H9 (cell line): ENCODE results near the gene RARG. TPM values are rescaled to one million over a fixed set of nuclear protein-coding genes. Genes with fewer than 3 reads are reported as not detected.

Experiments used
- DNase-seq: peaks from one replicate; pipeline ENCODE4 v3.0.0-alpha.2; 2017
- H2AFZ ChIP-seq: one replicate; pipeline ENCODE4 v1.6.1; 2013; ENCODE audit warnings: mild to moderate bottlenecking, low read length, control low read depth, moderate library complexity
- H2AK5ac ChIP-seq: 2 replicates; pipeline ENCODE4 v1.6.1; 2013; ENCODE audit warnings: low read length, control low read depth, mixed read lengths; ENCODE audit not compliant: insufficient read length
- H2BK120ac ChIP-seq: one replicate; pipeline ENCODE4 v1.6.1; 2013; ENCODE audit warnings: low read depth, mild to moderate bottlenecking, low read length, control low read depth, inconsistent platforms; ENCODE audit not compliant: poor library complexity, severe bottlenecking
- H2BK12ac ChIP-seq: 2 replicates; pipeline ENCODE4 v1.6.1; 2013; ENCODE audit warnings: low read length, control low read depth, mixed read lengths, low read depth; ENCODE audit not compliant: insufficient read length
- H2BK15ac ChIP-seq: 2 replicates; pipeline ENCODE4 v1.6.1; 2013; ENCODE audit warnings: low read depth, low read length, control low read depth
- H2BK20ac ChIP-seq: one replicate; pipeline ENCODE4 v1.6.1; 2013; ENCODE audit warnings: low read depth, mild to moderate bottlenecking, low read length, control low read depth, inconsistent platforms; ENCODE audit not compliant: poor library complexity, severe bottlenecking
- H2BK5ac ChIP-seq: 2 replicates; pipeline ENCODE4 v1.6.1; 2013; ENCODE audit warnings: low read length, control low read depth, mixed read lengths; ENCODE audit not compliant: insufficient read length
- H3K14ac ChIP-seq: 2 replicates; pipeline ENCODE4 v1.6.1; 2013; ENCODE audit warnings: low read length, control low read depth; ENCODE audit not compliant: insufficient read depth
- H3K18ac ChIP-seq: 2 replicates; pipeline ENCODE4 v1.6.1; 2013; ENCODE audit warnings: low read depth, mild to moderate bottlenecking, mixed read lengths, low read length, control low read depth; ENCODE audit not compliant: insufficient read length
- H3K23ac ChIP-seq: 2 replicates; pipeline ENCODE4 v1.6.1; 2013; ENCODE audit warnings: low read length, control low read depth, mixed read lengths, low read depth; ENCODE audit not compliant: insufficient read length
- H3K23me2 ChIP-seq: 2 replicates; pipeline ENCODE4 v1.6.1; 2013; ENCODE audit warnings: low read depth, mild to moderate bottlenecking, mixed read lengths, low read length, control low read depth; ENCODE audit not compliant: insufficient read length, poor library complexity, severe bottlenecking
- H3K27ac ChIP-seq: 2 replicates; pipeline ENCODE4 v1.5.1; 2013; ENCODE audit warnings: low read length, control low read depth, mixed read lengths, low read depth; ENCODE audit not compliant: insufficient read length
- H3K27me3 ChIP-seq: 2 replicates; pipeline ENCODE4 v1.6.1; 2013; ENCODE audit warnings: low read length, control low read depth, inconsistent platforms; ENCODE audit not compliant: insufficient read depth
- H3K4ac ChIP-seq: 2 replicates; pipeline ENCODE4 v1.6.1; 2013; ENCODE audit warnings: low read depth, mild to moderate bottlenecking, control low read depth, inconsistent platforms, low read length, moderate library complexity
- H3K4me1 ChIP-seq: 2 replicates; pipeline ENCODE4 v1.6.1; 2013; ENCODE audit warnings: low read length, control low read depth, inconsistent platforms; ENCODE audit not compliant: insufficient read depth
- H3K4me2 ChIP-seq: 2 replicates; pipeline ENCODE4 v1.6.1; 2013; ENCODE audit warnings: low read length, control low read depth, mixed read lengths; ENCODE audit not compliant: insufficient read length, insufficient read depth
- H3K56ac ChIP-seq: 2 replicates; pipeline ENCODE4 v1.6.1; 2013; ENCODE audit warnings: low read depth, mild to moderate bottlenecking, mixed read lengths, low read length, control low read depth; ENCODE audit not compliant: insufficient read length
- H3K79me1 ChIP-seq: 2 replicates; pipeline ENCODE4 v1.6.1; 2013; ENCODE audit warnings: low read depth, mild to moderate bottlenecking, moderate library complexity, low read length, control low read depth, inconsistent platforms; ENCODE audit not compliant: insufficient read depth, poor library complexity, severe bottlenecking
- H3K79me2 ChIP-seq: 2 replicates; pipeline ENCODE4 v1.6.1; 2013; ENCODE audit warnings: low read length, control low read depth, inconsistent platforms; ENCODE audit not compliant: insufficient read depth
- H3K9ac ChIP-seq: 2 replicates; pipeline ENCODE4 v1.6.1; 2013; ENCODE audit warnings: low read length, control low read depth, mixed read lengths; ENCODE audit not compliant: insufficient read length; ENCODE audit errors: extremely low read depth
- H3K9me3 ChIP-seq: one replicate; pipeline ENCODE4 v1.6.1; 2013; ENCODE audit warnings: low read depth, low read length, inconsistent platforms; ENCODE audit not compliant: control insufficient read depth
- H3T11ph ChIP-seq: one replicate; pipeline ENCODE4 v1.6.1; 2013; ENCODE audit warnings: mild to moderate bottlenecking, low read length, control low read depth, inconsistent platforms
- H4K20me1 ChIP-seq: one replicate; pipeline ENCODE4 v1.6.1; 2013; ENCODE audit not compliant: control insufficient read depth, insufficient read length, insufficient read depth
- H4K5ac ChIP-seq: 2 replicates; pipeline ENCODE4 v1.6.1; 2013; ENCODE audit warnings: low read depth, mild to moderate bottlenecking, mixed read lengths, low read length, control low read depth; ENCODE audit not compliant: insufficient read length
- H4K8ac ChIP-seq: replicated peaks from 2 replicates; pipeline ENCODE4 v1.6.1; 2013; ENCODE audit warnings: low read length, control low read depth, mixed read lengths, low read depth; ENCODE audit not compliant: insufficient read length
- H4K91ac ChIP-seq: 2 replicates; pipeline ENCODE4 v1.6.1; 2013; ENCODE audit warnings: low read depth, mild to moderate bottlenecking, moderate library complexity, mixed read lengths, low read length, control low read depth; ENCODE audit not compliant: insufficient read length
- H3K27ac Mint-ChIP-seq, 3 experiments: 2 replicates in 2 of 3; 3 replicates in 1 of 3; pipeline ENCODE4 v1.8.0; 2020 to 2021; ENCODE audit warnings: mixed read lengths in 3 of 3, mild to moderate bottlenecking in 1 of 3, moderate library complexity in 1 of 3
- H3K27me3 Mint-ChIP-seq: 2 replicates; pipeline ENCODE4 v1.8.0; 2021; ENCODE audit warnings: low read depth, mild to moderate bottlenecking, moderate library complexity, mixed read lengths
- H3K36me3 Mint-ChIP-seq, 3 experiments: 2 replicates in 2 of 3; 3 replicates in 1 of 3; pipeline ENCODE4 v1.8.0; 2020 to 2021; ENCODE audit warnings: low read depth in 3 of 3, mixed read lengths in 3 of 3; ENCODE audit not compliant: insufficient read depth in 1 of 3
- H3K4me1 Mint-ChIP-seq, 2 experiments: 2 replicates each; pipeline ENCODE4 v1.8.0; 2020; ENCODE audit warnings: mixed read lengths in 2 of 2
- H3K4me3 Mint-ChIP-seq, 2 experiments: 2 replicates in 1 of 2; 3 replicates in 1 of 2; pipeline ENCODE4 v1.8.0; 2020 to 2021; ENCODE audit warnings: mild to moderate bottlenecking in 2 of 2, mixed read lengths in 2 of 2, moderate library complexity in 1 of 2
- H3K9me3 Mint-ChIP-seq, 2 experiments: 2 replicates in 1 of 2; 3 replicates in 1 of 2; pipeline ENCODE4 v1.8.0; 2020; ENCODE audit warnings: mild to moderate bottlenecking in 2 of 2, mixed read lengths in 2 of 2, moderate library complexity in 1 of 2
- WGBS: extraction: QIAGEN DNeasy Blood & Tissue Kit; methylation state at CpG from one replicate; pipeline ENCODE4 v1.1.7; 2013; ENCODE audit warnings: missing lambda C conversion rate, low lambda C conversion rate, mixed read lengths; ENCODE audit not compliant: insufficient read length; ENCODE audit errors: extremely low coverage; 5-methylcytosine and 5-hydroxymethylcytosine counted together
- total RNA-seq: library from RNA; stranded (reverse); gene quantifications from 2 replicates; pipeline ENCODE4 v1.2.1, GENCODE V29; 2021
- TF ChIP-seq, protein P1 (sequence below): fragments of 200-600 bp; sonication (generic); conservative IDR thresholded peaks from 3 replicates; pipeline ENCODE4 v1.8.0; 2021; ENCODE audit warnings: antibody characterized with exemption, mild to moderate bottlenecking

RARG gene
- total RNA-seq, 1 experiment from 2014 or later = 43.7 TPM

DNA sequence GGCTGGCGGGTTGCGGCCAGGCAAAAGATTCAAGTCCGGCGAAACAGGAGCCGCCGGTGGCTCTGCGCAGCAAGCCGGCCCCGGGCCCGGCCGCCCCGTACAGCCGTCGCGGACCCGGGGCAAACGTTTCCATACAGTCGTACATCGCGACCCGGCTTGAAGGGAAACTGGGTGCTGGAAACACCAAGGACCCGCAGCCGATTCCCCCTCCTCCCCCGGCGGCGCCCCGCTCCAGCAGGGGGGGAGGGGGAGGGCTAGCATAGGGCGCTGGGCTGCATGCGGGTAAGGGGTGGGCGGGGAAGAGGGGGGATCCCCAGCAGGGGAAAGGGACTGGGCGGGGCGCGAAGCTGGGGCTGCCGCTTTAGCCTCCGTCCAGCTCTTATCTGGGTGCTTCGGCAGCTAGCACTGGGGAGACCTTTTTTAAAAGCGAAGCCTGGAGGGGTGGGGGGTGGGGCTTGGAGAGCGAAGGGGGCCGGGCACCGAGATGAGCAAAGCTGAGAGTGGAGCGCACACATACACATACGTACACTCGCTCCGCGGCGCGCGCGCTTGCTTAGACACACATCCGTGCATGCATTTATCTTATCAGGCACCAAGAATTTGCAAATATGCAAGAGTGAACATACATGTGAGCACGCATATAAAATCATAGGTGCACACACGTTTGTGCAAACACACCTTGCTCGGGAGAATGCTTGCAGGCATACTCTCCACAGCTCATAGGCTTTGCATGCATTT lies 11.9 kb downstream of the RARG start:
- H3K27me3 ChIP-seq = peaks cover 3% of the 10 kb centered on the region; the same call in 1 of the 2 replicates
- peaks cover 0 to 10% (median 4%) of the 10 kb centered on the region in 3 experiments; a peak in 5 of 7 replicates for H3K36me3 Mint-ChIP-seq
- no peak overlapping the region for H2BK12ac ChIP-seq
- no peak overlapping the region for H2BK5ac ChIP-seq
- H3K18ac ChIP-seq = no peak overlapping the region
- no peak overlapping the region for H3K27ac ChIP-seq
- peaks cover 75 to 76% of the 10 kb centered on the region in 2 experiments for H3K4me1 Mint-ChIP-seq
- H3K79me1 ChIP-seq = no peaks in the 10 kb centered on the region
- H4K8ac ChIP-seq = no peak overlapping the region
- H2AK5ac ChIP-seq = no peak overlapping the region
- peaks cover 4% of the 10 kb centered on the region; the same call in 1 of the 2 replicates for H3K79me2 ChIP-seq
- TF ChIP-seq, protein P1, sequence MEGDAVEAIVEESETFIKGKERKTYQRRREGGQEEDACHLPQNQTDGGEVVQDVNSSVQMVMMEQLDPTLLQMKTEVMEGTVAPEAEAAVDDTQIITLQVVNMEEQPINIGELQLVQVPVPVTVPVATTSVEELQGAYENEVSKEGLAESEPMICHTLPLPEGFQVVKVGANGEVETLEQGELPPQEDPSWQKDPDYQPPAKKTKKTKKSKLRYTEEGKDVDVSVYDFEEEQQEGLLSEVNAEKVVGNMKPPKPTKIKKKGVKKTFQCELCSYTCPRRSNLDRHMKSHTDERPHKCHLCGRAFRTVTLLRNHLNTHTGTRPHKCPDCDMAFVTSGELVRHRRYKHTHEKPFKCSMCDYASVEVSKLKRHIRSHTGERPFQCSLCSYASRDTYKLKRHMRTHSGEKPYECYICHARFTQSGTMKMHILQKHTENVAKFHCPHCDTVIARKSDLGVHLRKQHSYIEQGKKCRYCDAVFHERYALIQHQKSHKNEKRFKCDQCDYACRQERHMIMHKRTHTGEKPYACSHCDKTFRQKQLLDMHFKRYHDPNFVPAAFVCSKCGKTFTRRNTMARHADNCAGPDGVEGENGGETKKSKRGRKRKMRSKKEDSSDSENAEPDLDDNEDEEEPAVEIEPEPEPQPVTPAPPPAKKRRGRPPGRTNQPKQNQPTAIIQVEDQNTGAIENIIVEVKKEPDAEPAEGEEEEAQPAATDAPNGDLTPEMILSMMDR = no peak
- peaks cover 38% of the 10 kb centered on the region; the same call in 1 of the 2 replicates for H3K4me1 ChIP-seq
- no peak overlapping the region for H3K23ac ChIP-seq
- no peaks in the 10 kb centered on the region; a peak in 2 of 5 replicates for H3K9me3 Mint-ChIP-seq
- H3K4ac ChIP-seq = no peak overlapping the region
- no peak overlapping the region for H3T11ph ChIP-seq
- H3K27ac Mint-ChIP-seq = peak overlapping the region in 2 of 3 experiments; percentile 91 to 92; a peak in 4 of 7 replicates
- no peak overlapping the region for H4K5ac ChIP-seq
- DNase-seq = peak; percentile 69
- no peak overlapping the region for H4K91ac ChIP-seq
- no peak overlapping the region for H3K56ac ChIP-seq
- H2BK15ac ChIP-seq = no peak overlapping the region
- H2BK120ac ChIP-seq = no peak overlapping the region
- H2AFZ ChIP-seq = no peak overlapping the region
- H4K20me1 ChIP-seq = no peaks in the 10 kb centered on the region
- H3K9me3 ChIP-seq = no peaks in the 10 kb centered on the region
- no peak overlapping the region for H3K9ac ChIP-seq
- H3K14ac ChIP-seq = no peak overlapping the region
- peak overlapping the region; percentile 86 to 94 for H3K4me3 Mint-ChIP-seq
- no CpG with 5 or more reads among the region's 53 CpGs for WGBS
- peak overlapping the region; percentile 99 for H3K4me2 ChIP-seq
- peaks cover 17% of the 10 kb centered on the region for H3K27me3 Mint-ChIP-seq
- peaks cover 22% of the 10 kb centered on the region for H3K23me2 ChIP-seq
- H2BK20ac ChIP-seq = no peak overlapping the region
